Common myeloid progenitor, CD34-positive (primary cell): Measurements from ENCODE around the gene PPP1CC.

Experiments used
- CTCF ChIA-PET: fragments of 350-600 bp; sonication (Branson Sonifier 250); formaldehyde crosslinking; loops from one replicate; lab custom pipeline; 2021; ENCODE audit warnings: antibody characterized with exemption; lab: Charles Lee
- POLR2A ChIA-PET: fragments of 350-600 bp; sonication (Branson Sonifier 250); formaldehyde crosslinking; loops from one replicate; lab custom pipeline; 2021; ENCODE audit warnings: antibody characterized with exemption; lab: Charles Lee
- DNase-seq, 3 donors: peaks; one replicate each; pipeline versions ENCODE4 v3.0.0 to v3.0.0-alpha.2; 2013
- H3K27ac ChIP-seq, 2 experiments: 1 replicate in 1 of 2; 2 replicates in 1 of 2; pipeline ENCODE4 v1.7.0; 2013; ENCODE audit warnings: inconsistent platforms in 2 of 2, low read length in 2 of 2, mild to moderate bottlenecking in 2 of 2, low read depth in 1 of 2, moderate library complexity in 1 of 2; ENCODE audit not compliant: severe bottlenecking in 2 of 2, insufficient read depth in 1 of 2, poor library complexity in 1 of 2
- H3K27me3 ChIP-seq, 5 experiments: replicated peaks in 2 of 5; 1 replicate in 3 of 5; 2 replicates in 2 of 5; pipeline versions ENCODE4 v1.6.1 to v1.7.0; 2013; ENCODE audit warnings: low read length in 4 of 5, mild to moderate bottlenecking in 2 of 5, moderate library complexity in 2 of 5, inconsistent platforms in 1 of 5; ENCODE audit not compliant: insufficient read depth in 5 of 5, control insufficient read depth in 4 of 5
- H3K36me3 ChIP-seq, 4 experiments: 1 replicate in 2 of 4; 2 replicates in 2 of 4; pipeline versions ENCODE4 v1.6.1 to v1.7.0; 2013; ENCODE audit warnings: low read length in 3 of 4, control low read depth in 1 of 4, mild to moderate bottlenecking in 1 of 4; ENCODE audit not compliant: control insufficient read depth in 4 of 4, insufficient read depth in 4 of 4
- H3K4me1 ChIP-seq, 4 experiments: 1 replicate in 3 of 4; 2 replicates in 1 of 4; pipeline versions ENCODE4 v1.6.1 to v1.7.1; 2013; ENCODE audit warnings: low read length in 3 of 4, mild to moderate bottlenecking in 3 of 4, control low read depth in 1 of 4, inconsistent platforms in 1 of 4, moderate library complexity in 1 of 4; ENCODE audit not compliant: control insufficient read depth in 4 of 4, insufficient read depth in 4 of 4; ENCODE audit errors: control extremely low read depth in 1 of 4
- H3K4me3 ChIP-seq, 7 experiments: 1 replicate in 4 of 7; 2 replicates in 3 of 7; pipeline versions ENCODE4 v1.5.1 to v1.7.0; 2013; ENCODE audit warnings: mild to moderate bottlenecking in 7 of 7, low read length in 6 of 7, moderate library complexity in 6 of 7, inconsistent platforms in 2 of 7, low read depth in 2 of 7, control low read depth in 1 of 7; ENCODE audit not compliant: insufficient read depth in 4 of 7, control insufficient read depth in 1 of 7; ENCODE audit errors: extremely low read depth in 1 of 7
- H3K9me3 ChIP-seq, 5 experiments: 1 replicate in 4 of 5; 2 replicates in 1 of 5; pipeline versions ENCODE4 v1.6.1 to v1.7.1; 2013; ENCODE audit warnings: low read length in 4 of 5, mild to moderate bottlenecking in 2 of 5, inconsistent platforms in 1 of 5, low read depth in 1 of 5, moderate library complexity in 1 of 5; ENCODE audit not compliant: control insufficient read depth in 4 of 5, insufficient read depth in 2 of 5; ENCODE audit errors: control extremely low read depth in 1 of 5
- WGBS: methylation state at CpG from one replicate; pipeline ENCODE4 v1.1.5; 2013; ENCODE audit not compliant: insufficient coverage; 5-methylcytosine and 5-hydroxymethylcytosine counted together

PPP1CC gene

DNA sequence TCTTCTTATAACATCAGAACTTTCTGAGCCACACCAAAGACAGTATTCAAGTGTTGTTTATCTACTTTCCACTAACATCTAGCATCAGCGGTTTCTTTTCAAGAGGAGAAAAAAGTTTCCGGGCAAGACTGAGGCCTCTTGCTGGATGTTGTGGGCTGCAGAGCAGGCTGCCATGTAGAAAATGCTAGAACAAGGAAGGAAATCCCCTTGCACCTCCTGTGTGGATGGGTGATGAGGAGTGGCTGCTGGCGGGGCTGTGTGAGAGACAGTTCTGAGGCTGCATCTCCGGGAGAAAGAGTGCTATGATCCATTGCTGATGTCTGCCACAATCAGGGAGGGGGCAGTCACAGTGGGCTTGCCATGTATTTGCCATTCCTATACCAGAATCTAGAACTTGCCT, 37.8 kb upstream of the PPP1CC start:
- no peaks in the 10 kb centered on the region for H3K27me3 ChIP-seq
- no peaks in the 10 kb centered on the region for H3K36me3 ChIP-seq
- H3K27ac ChIP-seq = no peak overlapping the region
- 83% methylated on average over 1 of the region's 4 CpGs for WGBS
- no peak overlapping the region for H3K4me3 ChIP-seq
- DNase-seq = peak in 1 of 3 donors; percentile 4
- peaks cover 0 to 15% (median 9%) of the 10 kb centered on the region in 4 experiments for H3K4me1 ChIP-seq
- ChIA-PET CTCF (no interaction called here), POLR2A (no interaction called here)
- no peaks in the 10 kb centered on the region for H3K9me3 ChIP-seq

GRCh38 chr12:110778833-110779577, 36.3 kb upstream of the PPP1CC start:
- no peaks in the 10 kb centered on the region for H3K36me3 ChIP-seq
- no peaks in the 10 kb centered on the region for H3K9me3 ChIP-seq
- WGBS = 31% methylated on average over 7 of the region's 7 CpGs
- ChIA-PET POLR2A (no interaction called here), CTCF (interaction anchor here (1.1 kb wide), 1 partner anchor 226 kb away, joined by 3 read pairs; no protein-coding TSS in a partner anchor)
- peak; percentile 8 to 73 (median 56) for DNase-seq
- H3K4me1 ChIP-seq = peaks cover 0 to 15% (median 9%) of the 10 kb centered on the region in 4 experiments
- no peak overlapping the region for H3K27ac ChIP-seq
- no peaks in the 10 kb centered on the region for H3K27me3 ChIP-seq
- H3K4me3 ChIP-seq = no peak overlapping the region

DNA sequence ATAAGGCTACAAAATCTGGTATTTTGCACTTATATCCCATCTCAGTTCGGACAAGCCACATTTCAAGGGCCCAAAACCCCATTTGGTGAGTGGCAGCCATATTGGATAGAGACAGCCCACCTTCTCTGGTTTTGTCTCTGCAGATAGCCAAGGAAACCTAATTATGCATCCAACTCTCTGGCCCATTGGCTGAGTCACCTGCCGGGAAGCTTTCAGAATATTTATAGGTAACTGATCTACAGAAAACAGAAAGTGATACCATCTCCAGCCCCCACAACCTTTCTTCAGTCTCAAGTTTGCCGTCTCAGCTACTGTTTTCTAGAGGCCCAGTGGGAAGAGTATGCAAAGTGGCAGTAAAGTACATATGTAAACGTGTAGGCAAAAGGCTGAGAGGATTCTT, 33.7 kb upstream of the PPP1CC start:
- POLR2A ChIA-PET = interaction anchor here (0.6 kb wide), 1 partner anchor 44 kb away, joined by 4 read pairs; no protein-coding TSS in a partner anchor
- H3K27ac ChIP-seq = no peak overlapping the region
- H3K4me1 ChIP-seq = peaks cover 0 to 10% (median 8%) of the 10 kb centered on the region in 4 experiments
- no peak overlapping the region for H3K4me3 ChIP-seq
- DNase-seq = no peak
- CTCF ChIA-PET = interaction anchor here (0.6 to 1.8 kb wide), 3 partner anchors 11 to 49 kb away, joined by 3 to 5 read pairs (median 3); no protein-coding TSS in a partner anchor
- H3K27me3 ChIP-seq = no peaks in the 10 kb centered on the region
- H3K9me3 ChIP-seq = no peaks in the 10 kb centered on the region
- WGBS = 89% methylated on average over 2 of the region's 4 CpGs
- H3K36me3 ChIP-seq = no peaks in the 10 kb centered on the region

DNA sequence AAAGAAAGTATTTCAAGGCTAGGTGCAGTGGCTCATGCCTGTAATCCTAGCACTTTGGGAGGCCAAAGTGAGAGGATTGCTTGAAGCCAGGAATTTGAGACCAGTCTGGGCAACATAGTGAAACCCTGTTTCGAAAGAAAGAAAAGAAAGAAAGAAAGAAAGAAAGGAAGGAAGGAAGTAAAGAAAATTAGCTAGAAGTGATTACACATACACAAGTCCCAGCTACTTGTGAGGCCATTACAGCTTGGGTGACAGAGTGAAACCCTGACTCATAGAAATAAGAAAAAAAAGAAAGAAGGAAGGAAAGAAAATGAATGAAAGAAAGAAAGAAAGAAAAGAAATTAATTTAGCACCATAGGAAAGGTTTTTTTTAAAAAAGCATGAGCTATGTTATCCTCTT, 33.3 kb upstream of the PPP1CC start:
- POLR2A ChIA-PET = interaction anchor here (0.6 kb wide), 1 partner anchor 44 kb away, joined by 4 read pairs; no protein-coding TSS in a partner anchor
- Histone ChIP-seq H3K4me1 (peaks cover 0 to 10% (median 8%) of the 10 kb centered on the region in 4 experiments), H3K9me3 (no peaks in the 10 kb centered on the region), H3K36me3 (no peaks in the 10 kb centered on the region), H3K27ac (no peak overlapping the region), H3K27me3 (no peaks in the 10 kb centered on the region), H3K4me3 (no peak overlapping the region)
- CTCF ChIA-PET = interaction anchor here (0.6 to 1.8 kb wide), 3 partner anchors 10 to 50 kb away, joined by 3 to 5 read pairs (median 3); no protein-coding TSS in a partner anchor
- WGBS = no CpG with 5 or more reads among the region's 1 CpG
- DNase-seq = no peak

- no peaks in the 10 kb centered on the region for H3K27me3 ChIP-seq
- ChIA-PET CTCF (interaction anchor here (0.6 to 1.8 kb wide), 3 partner anchors 9 to 344 kb away, joined by 3 to 5 read pairs (median 4); no protein-coding TSS in a partner anchor), POLR2A (interaction anchor here (0.7 kb wide), 2 partner anchors 15 to 102 kb away, joined by 3 read pairs; no protein-coding TSS in a partner anchor)
- no peaks in the 10 kb centered on the region for H3K9me3 ChIP-seq
- H3K4me3 ChIP-seq = no peak overlapping the region
- WGBS = 100% methylated on average over 1 of the region's 2 CpGs
- DNase-seq = no peak
- H3K36me3 ChIP-seq = no peaks in the 10 kb centered on the region
- H3K27ac ChIP-seq = no peak overlapping the region
- H3K4me1 ChIP-seq = peaks cover 0 to 10% (median 8%) of the 10 kb centered on the region in 4 experiments
Observed at GRCh38 chr12:110774824-110775223, 32.1 kb upstream of the PPP1CC start.

DNA sequence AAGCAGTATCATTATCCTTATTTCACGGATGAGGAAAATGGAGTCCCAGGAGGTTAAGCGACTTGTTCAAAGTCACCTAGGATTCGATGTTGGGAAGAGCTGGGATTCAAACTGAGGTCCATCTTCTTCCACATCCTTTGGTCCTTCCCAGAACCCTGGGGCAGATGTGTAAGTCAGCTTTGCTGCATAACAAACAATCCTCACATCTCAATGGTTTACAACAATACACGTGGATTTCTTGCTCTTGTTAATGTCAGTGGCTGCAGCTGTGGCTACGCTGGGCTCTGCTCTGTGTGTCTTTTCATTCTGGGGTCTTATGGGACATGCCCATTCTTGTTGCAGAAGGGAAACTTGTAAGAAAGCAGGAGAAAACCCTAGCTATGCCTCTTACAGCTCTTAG, 26.3 kb upstream of the PPP1CC start:
- H3K36me3 ChIP-seq = no peaks in the 10 kb centered on the region
- H3K4me1 ChIP-seq = peaks cover 0 to 3% (median 1%) of the 10 kb centered on the region in 4 experiments
- POLR2A ChIA-PET = interaction anchor here (0.6 kb wide), 1 partner anchor 38 kb away, joined by 3 read pairs; no protein-coding TSS in a partner anchor
- no peak overlapping the region for H3K27ac ChIP-seq
- DNase-seq = no peak
- CTCF ChIA-PET = no interaction called here
- no peak overlapping the region for H3K4me3 ChIP-seq
- H3K9me3 ChIP-seq = no peaks in the 10 kb centered on the region
- 93% methylated on average over 4 of the region's 5 CpGs for WGBS
- H3K27me3 ChIP-seq = no peaks in the 10 kb centered on the region

DNA sequence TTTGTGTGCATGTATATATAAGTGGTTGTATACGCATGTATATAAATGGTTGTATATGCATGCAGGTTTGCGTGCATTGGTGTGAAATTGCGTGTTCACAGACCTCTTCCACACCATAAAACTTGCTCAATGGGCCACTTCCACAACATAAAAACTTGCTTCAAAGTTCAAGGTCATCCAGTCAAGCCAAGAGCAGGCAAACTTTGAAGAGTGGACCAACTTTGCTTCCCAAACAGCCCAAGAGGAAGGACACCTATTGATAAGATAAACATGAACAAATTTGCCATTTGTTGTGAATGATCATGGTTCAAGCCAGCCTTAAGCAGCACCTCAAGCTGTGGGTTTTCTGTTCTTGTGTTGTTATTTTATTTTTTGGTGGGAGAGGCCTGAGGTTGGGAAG, 25.2 kb upstream of the PPP1CC start:
- 100% methylated on average over 1 of the region's 3 CpGs for WGBS
- Histone ChIP-seq H3K36me3 (no peaks in the 10 kb centered on the region), H3K9me3 (no peaks in the 10 kb centered on the region), H3K4me3 (no peak overlapping the region), H3K27ac (no peak overlapping the region), H3K4me1 (peaks cover 0 to 3% (median under 1%) of the 10 kb centered on the region in 4 experiments), H3K27me3 (no peaks in the 10 kb centered on the region)
- no peak for DNase-seq
- POLR2A ChIA-PET = interaction anchor here (0.6 kb wide), 1 partner anchor 1198 kb away, joined by 5 read pairs; no protein-coding TSS in a partner anchor
- CTCF ChIA-PET = no interaction called here
